Lower leg skin (tissue), 4 donors: ENCODE results near the gene RALGPS2. TPM values are rescaled to one million over a fixed set of nuclear protein-coding genes. Genes with fewer than 3 reads are reported as not detected.
A peak's percentile ranks its signal among the peaks of the same experiment; 100 is the strongest.

ENCODE experiments used
- DNase-seq, 2 donors: peaks; one replicate each; pipeline ENCODE4 v3.0.0-alpha.2; 2019; ENCODE audit warnings: low spot score in 2 of 2
- H3K4me3 ChIP-seq: fragments of 200-600 bp; sonication (generic); 2 replicates; pipeline ENCODE4 v1.5.1; 2017; ENCODE audit warnings: mild to moderate bottlenecking, low read depth; ENCODE audit not compliant: poor library complexity, severe bottlenecking
- POLR2A ChIP-seq, 2 donors: fragments of 450-650 bp; IDR thresholded peaks; one replicate each; pipeline ENCODE4 v1.6.1; 2016 to 2017; ENCODE audit warnings: antibody characterized with exemption in 2 of 2, mild to moderate bottlenecking in 1 of 2, moderate library complexity in 1 of 2
- WGBS, 2 donors: methylation state at CpG; one replicate each; pipeline ENCODE4 v1.1.5; 2018; 5-methylcytosine and 5-hydroxymethylcytosine counted together
- intact Hi-C: fragments of 100-400 bp; cut with DNase I; formaldehyde crosslinking; loops from one replicate; pipeline ENCODE4 v1.15.0; 2023; ENCODE audit warnings: low total_unique reads
- total RNA-seq, 4 donors: library from RNA; depleted of rRNA; stranded (reverse); fragments of >200 nt; gene quantifications; one replicate each; pipeline ENCODE4 v1.1.0, GENCODE V29; 2016
- TF ChIP-seq, protein P1 (sequence below), 3 donors: fragments of 450-650 bp; IDR thresholded peaks; one replicate each; pipeline ENCODE4 v1.5.1; 2016; ENCODE audit warnings: antibody characterized with exemption in 3 of 3, mild to moderate bottlenecking in 3 of 3, moderate library complexity in 2 of 3

The RALGPS2 gene
- total RNA-seq, 4 donors from 2014 or later, result 26.2 to 33.5 (median 31.7) TPM

DNA sequence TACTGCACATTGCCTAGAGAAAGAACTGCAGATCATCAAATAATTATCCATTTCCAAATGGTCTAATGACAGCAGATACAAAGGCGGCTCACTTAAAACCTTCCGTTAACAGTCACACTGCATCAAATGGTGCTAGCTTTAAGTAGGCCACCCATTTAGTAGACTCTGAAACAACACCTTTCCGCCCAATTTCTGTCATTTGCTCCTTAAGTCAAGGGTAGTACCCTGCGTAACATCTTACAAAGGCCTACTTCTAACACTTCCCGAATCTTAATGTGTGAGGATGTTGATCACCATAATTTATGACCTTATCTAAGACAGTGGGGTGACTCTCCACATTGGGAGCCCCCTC, 692 bp upstream of the RALGPS2 start:
- H3K4me3 ChIP-seq, result peak overlapping the region; percentile 68
- WGBS, 2 donors, result 85 to 87% methylated on average over 5 of the region's 5 CpGs
- DNase-seq, result no peak
- intact Hi-C loops, result no loop called here
- no peak for TF ChIP-seq POLR2A (IDR thresholded peaks at IDR 0.05)
- TF ChIP-seq, protein P1, sequence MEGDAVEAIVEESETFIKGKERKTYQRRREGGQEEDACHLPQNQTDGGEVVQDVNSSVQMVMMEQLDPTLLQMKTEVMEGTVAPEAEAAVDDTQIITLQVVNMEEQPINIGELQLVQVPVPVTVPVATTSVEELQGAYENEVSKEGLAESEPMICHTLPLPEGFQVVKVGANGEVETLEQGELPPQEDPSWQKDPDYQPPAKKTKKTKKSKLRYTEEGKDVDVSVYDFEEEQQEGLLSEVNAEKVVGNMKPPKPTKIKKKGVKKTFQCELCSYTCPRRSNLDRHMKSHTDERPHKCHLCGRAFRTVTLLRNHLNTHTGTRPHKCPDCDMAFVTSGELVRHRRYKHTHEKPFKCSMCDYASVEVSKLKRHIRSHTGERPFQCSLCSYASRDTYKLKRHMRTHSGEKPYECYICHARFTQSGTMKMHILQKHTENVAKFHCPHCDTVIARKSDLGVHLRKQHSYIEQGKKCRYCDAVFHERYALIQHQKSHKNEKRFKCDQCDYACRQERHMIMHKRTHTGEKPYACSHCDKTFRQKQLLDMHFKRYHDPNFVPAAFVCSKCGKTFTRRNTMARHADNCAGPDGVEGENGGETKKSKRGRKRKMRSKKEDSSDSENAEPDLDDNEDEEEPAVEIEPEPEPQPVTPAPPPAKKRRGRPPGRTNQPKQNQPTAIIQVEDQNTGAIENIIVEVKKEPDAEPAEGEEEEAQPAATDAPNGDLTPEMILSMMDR (IDR thresholded peaks at IDR 0.05), result no peak

DNA sequence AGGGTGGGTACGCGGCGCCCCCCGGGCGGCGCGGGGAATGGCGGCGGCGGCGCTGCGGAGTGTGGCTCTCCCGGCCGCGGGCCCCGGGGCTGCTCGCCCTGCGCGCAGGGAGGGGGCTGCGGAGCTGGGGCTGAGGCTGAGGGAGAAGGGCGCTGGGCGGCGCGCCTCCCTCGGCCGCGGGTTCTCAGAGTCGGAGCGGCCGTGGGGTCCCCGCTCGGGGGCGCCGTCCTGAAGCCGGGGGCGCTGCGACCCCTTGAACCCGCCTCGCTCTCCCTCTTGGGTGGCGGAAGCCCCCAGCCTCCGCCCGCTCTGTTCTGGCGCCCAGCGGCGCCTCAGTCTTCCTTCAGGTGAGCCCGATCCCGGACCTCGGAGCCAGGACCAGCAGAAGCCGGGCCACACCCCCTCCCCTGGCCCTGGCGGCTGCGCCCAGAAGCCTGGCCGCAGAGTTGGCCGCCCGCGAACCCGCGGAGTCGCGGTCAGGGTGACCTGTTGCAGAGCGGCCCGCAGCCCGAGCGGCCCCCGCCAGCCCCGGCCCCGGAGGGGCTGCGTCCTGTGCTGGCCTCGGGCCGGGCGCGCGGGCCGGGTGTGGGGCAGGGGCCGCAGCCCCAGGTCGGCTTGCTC, 532 bp downstream of the RALGPS2 start:
- no peak for DNase-seq
- peak overlapping the region; percentile 68 for H3K4me3 ChIP-seq
- WGBS, 2 donors, result 0 to 1% methylated on average over 12 to 28 of the region's 75 CpGs
- TF ChIP-seq, protein P1 (IDR thresholded peaks at IDR 0.05), result no peak
- no peak for TF ChIP-seq POLR2A (IDR thresholded peaks at IDR 0.05)
- intact Hi-C loops, result no loop called here

DNA sequence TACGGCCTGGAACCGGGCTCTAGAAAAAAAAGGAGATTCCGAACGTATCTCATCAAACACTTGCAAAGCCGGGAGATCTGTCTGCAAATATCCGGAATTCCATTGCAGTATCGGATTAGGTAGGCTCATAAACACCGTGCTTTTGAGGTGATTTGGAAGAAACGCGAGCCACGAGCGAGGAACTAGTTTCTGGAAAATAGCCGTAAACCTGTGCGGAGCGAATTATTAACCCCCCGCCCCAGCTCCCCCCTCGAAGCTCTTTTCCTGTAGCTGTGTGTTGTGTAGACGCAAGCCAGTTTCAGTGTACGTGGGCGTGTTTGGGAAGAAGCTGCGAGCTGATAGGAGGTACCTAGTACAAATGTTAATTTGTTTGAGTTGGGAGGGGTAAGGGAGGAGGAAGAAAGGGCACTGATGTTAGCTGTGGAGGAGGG, 1.1 kb downstream of the RALGPS2 start:
- WGBS, 2 donors, result 0 to 1% methylated on average over 21 of the region's 21 CpGs
- DNase-seq, result peak in 1 of 2 donors; percentile 61
- intact Hi-C loops, result no loop called here
- TF ChIP-seq, protein P1 (IDR thresholded peaks at IDR 0.05), result no peak
- no peak for TF ChIP-seq POLR2A (IDR thresholded peaks at IDR 0.05)
- peak overlapping the region; percentile 68 for H3K4me3 ChIP-seq

DNA sequence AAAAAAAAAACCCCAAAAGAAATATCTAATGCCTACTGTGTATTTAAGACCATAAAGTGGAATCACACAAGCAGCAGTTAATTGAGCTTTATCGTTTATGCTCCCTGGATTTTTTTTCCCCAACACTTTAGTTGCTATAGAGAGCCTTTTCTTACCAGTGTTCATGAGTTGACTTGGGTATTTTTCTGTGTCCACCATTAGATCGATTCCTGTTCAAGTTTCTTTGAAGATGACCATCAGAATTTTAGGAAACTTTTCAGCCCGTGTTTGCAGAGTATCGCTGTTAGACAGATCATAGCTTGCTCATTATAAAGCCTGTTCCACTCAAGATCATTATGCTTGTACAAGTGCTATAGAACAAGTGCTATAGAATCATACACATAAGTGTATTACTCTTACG, 1.5 kb downstream of the RALGPS2 start:
- intact Hi-C loops, result no loop called here
- TF ChIP-seq, protein P1 (IDR thresholded peaks at IDR 0.05), result no peak
- no peak for TF ChIP-seq POLR2A (IDR thresholded peaks at IDR 0.05)
- DNase-seq, result no peak
- WGBS, 2 donors, result 27 to 32% methylated on average over 5 of the region's 5 CpGs
- no peak overlapping the region for H3K4me3 ChIP-seq

DNA sequence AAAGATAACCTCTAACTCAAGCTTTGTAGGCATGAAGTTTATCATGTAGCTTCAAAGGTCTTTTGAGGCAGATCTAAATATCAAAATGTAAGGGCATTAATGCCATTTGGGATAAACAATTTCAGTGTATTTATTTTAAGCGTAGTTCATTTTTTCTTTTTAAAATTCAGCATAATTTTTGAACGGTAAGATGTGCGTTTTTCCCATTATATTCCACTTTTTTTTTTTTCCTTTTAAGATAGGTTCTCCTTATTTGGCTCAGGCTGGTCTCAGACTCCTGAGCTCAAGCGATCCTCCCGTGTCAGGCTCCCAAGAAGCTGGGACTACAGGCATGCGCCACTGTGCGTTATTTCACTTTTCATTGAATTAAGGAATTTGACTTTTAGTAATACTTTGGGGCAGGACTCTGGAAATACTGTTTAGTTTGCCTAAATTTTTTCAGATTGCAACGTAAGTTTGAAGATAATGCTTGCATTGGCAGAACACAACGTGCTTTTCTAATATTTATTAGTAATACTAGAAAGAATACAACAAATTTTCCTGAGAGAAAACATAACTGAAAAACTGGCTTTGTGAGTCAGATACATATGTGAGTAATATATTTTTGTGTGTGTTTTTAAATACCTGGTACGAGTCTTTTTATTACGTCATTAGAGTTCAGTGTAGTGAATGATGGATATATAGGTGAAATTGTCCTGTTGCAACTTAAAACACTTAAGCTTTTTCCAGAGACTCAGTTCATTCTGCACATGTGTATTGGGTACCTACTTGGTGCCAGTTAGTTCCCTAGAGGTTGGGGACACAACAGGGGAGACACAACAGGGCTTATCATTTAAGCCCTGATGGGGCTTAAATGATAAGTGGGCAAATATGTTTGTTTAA, 2.2 kb downstream of the RALGPS2 start:
- no peak overlapping the region for H3K4me3 ChIP-seq
- WGBS, 2 donors, result 51 to 75% methylated on average over 11 of the region's 11 CpGs
- DNase-seq, result no peak
- TF ChIP-seq, protein P1 (IDR thresholded peaks at IDR 0.05), result no peak
- no peak for TF ChIP-seq POLR2A (IDR thresholded peaks at IDR 0.05)
- intact Hi-C loops, result no loop called here
